Fibroblast of lung (primary cell): ENCODE measurements around the gene PABPN1L. TPM values are rescaled to one million over a fixed set of nuclear protein-coding genes. Genes with fewer than 3 reads are reported as not detected.

Experiments used
- DNase-seq, 2 donors: peaks; one replicate each; pipeline versions ENCODE4 v3.0.0 to v3.0.0-alpha.2; 2010; ENCODE audit warnings: low read depth in 2 of 2
- H2AFZ ChIP-seq: 2 replicates; pipeline ENCODE4 v1.5.1; 2012; ENCODE audit warnings: low read length, control low read depth, inconsistent platforms
- H3K27ac ChIP-seq: 2 replicates; pipeline ENCODE4 v1.5.1; 2011; ENCODE audit warnings: low read length, control low read depth; ENCODE audit not compliant: insufficient read depth
- H3K27me3 ChIP-seq: 2 replicates; pipeline ENCODE4 v1.5.1; 2011; ENCODE audit warnings: mild to moderate bottlenecking, low read length; ENCODE audit not compliant: control insufficient read depth, insufficient read depth
- H3K36me3 ChIP-seq: 2 replicates; pipeline ENCODE4 v1.5.1; 2011; ENCODE audit warnings: low read length; ENCODE audit not compliant: control insufficient read depth, insufficient read depth
- H3K4me1 ChIP-seq: 2 replicates; pipeline ENCODE4 v1.5.1; 2011; ENCODE audit warnings: low read length; ENCODE audit not compliant: control insufficient read depth, insufficient read depth; ENCODE audit errors: extremely low read depth
- H3K4me2 ChIP-seq: 2 replicates; pipeline ENCODE4 v1.5.1; 2011; ENCODE audit warnings: low read length, control low read depth; ENCODE audit not compliant: insufficient read depth; ENCODE audit errors: extremely low read depth
- H3K4me3 ChIP-seq, 4 experiments: fragments of 200-600 bp in 1 of 4; sonication (generic) in 1 of 4; replicated peaks in 1 of 4; 2 replicates each; pipeline ENCODE4 v1.5.1; 2011 to 2016; ENCODE audit warnings: low read length in 4 of 4, low read depth in 3 of 4, mild to moderate bottlenecking in 3 of 4, control low read depth in 2 of 4, inconsistent platforms in 1 of 4, mixed read lengths in 1 of 4; ENCODE audit not compliant: insufficient read depth in 1 of 4; ENCODE audit errors: control extremely low read depth in 1 of 4
- H3K79me2 ChIP-seq: 2 replicates; pipeline ENCODE4 v1.5.1; 2012; ENCODE audit warnings: mild to moderate bottlenecking, low read length, inconsistent platforms; ENCODE audit not compliant: control insufficient read depth, insufficient read depth
- H3K9ac ChIP-seq: 2 replicates; pipeline ENCODE4 v1.5.1; 2011; ENCODE audit warnings: mild to moderate bottlenecking, low read length, control low read depth; ENCODE audit not compliant: insufficient read depth
- H3K9me3 ChIP-seq: 2 replicates; pipeline ENCODE4 v1.5.1; 2012; ENCODE audit warnings: low read depth, low read length; ENCODE audit not compliant: control insufficient read depth, insufficient read depth
- H4K20me1 ChIP-seq: 2 replicates; pipeline ENCODE4 v1.5.1; 2011; ENCODE audit warnings: low read length; ENCODE audit not compliant: control insufficient read depth, insufficient read depth; ENCODE audit errors: extremely low read depth
- CTCF ChIP-seq, 2 donors: IDR thresholded peaks in 1 of 2; conservative IDR thresholded peaks in 1 of 2; 1 replicate in 1 of 2; 2 replicates in 1 of 2; pipeline ENCODE4 v1.5.1; 2011 to 2012; ENCODE audit warnings: low read length in 2 of 2, control low read depth in 1 of 2, inconsistent platforms in 1 of 2, low read depth in 1 of 2, mild to moderate bottlenecking in 1 of 2
- EZH2 ChIP-seq: IDR thresholded peaks from 2 replicates; pipeline ENCODE4 v1.5.1; 2012; ENCODE audit warnings: low read length, control low read depth, mild to moderate bottlenecking; ENCODE audit errors: missing control alignments
- polyA plus RNA-seq, 2 donors: library from polyadenylated mRNA; depleted of rRNA in 1 of 2; stranded (reverse) in 1 of 2; unstranded in 1 of 2; fragments of >200 nt; gene quantifications; 2 replicates each; pipeline ENCODE4 v1.2.1, GENCODE V29; 2011 to 2012; ENCODE audit warnings: missing spikeins in 1 of 2
- total RNA-seq: library from RNA; depleted of rRNA; stranded (reverse); fragments of >200 nt; gene quantifications from 2 replicates; pipeline ENCODE4 v1.2.1, GENCODE V29; 2014

Gene PABPN1L
- total and polyA plus RNA-seq, 2 donors (not counting 1 experiment from before 2014, with no cell fraction given), result not detected

DNA sequence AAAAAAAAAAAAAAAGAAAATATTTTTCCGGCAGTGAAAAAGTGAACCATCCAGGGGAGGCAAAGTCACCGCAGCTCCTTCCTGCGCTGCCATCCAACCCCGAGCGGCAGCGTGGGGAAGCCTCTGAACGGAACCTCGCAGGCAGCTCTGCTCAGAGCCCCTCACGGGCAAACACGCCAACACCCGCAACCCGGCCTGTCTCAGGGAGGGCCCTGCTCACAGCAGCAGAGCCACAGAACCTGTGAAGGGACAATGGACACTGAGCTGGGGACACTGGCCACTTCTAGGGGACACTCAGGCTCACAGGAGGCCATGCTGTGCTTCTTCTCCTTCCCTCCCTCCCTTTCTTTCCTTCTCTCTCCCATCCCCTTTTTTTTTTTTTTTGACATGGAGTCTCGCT lies 33.4 kb downstream of the PABPN1L start:
- TF ChIP-seq EZH2 (no peak), CTCF (conservative IDR thresholded peaks at IDR 0.05 in 1 of 2, IDR thresholded peaks at IDR 0.05 in 1 of 2; ENCODE audit: low read depth in 1 of 2, low read length in 2 of 2) (no peak)
- H3K27ac ChIP-seq, result no peak overlapping the region
- H3K4me3 ChIP-seq, result no peak overlapping the region
- no peaks in the 10 kb centered on the region for H3K4me1 ChIP-seq
- no peak overlapping the region for H3K4me2 ChIP-seq
- H3K36me3 ChIP-seq, result peaks cover 6% of the 10 kb centered on the region
- H3K9ac ChIP-seq, result no peak overlapping the region
- no peak for DNase-seq
- H4K20me1 ChIP-seq, result no peaks in the 10 kb centered on the region
- H3K27me3 ChIP-seq, result no peaks in the 10 kb centered on the region
- no peaks in the 10 kb centered on the region for H3K79me2 ChIP-seq
- H2AFZ ChIP-seq, result no peak overlapping the region
- no peaks in the 10 kb centered on the region for H3K9me3 ChIP-seq

DNA sequence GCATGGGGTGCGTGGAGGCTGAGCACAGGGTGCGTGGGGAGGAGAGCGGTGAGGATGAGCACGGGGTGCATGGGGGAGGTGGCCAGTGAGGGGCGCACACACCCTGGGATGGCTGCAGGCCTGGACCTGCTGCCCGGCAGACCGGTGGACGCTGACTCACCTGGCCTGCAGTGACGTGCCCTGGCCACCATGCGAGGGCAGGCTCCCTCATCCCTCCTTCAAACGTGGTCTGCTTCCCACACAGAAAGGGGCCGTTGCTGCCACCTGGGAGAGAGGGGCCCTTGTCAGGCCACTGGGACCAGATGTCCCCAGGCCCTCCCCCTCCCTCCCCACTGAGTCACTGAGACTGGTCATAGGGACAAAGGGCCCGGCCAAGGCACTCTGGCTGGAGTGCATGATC lies 34.6 kb downstream of the PABPN1L start:
- DNase-seq, result peak in 1 of 2 donors; percentile 13
- H3K9me3 ChIP-seq, result no peaks in the 10 kb centered on the region
- no peak overlapping the region for H3K4me2 ChIP-seq
- peaks cover 3% of the 10 kb centered on the region for H3K36me3 ChIP-seq
- no peak overlapping the region for H3K9ac ChIP-seq
- H4K20me1 ChIP-seq, result no peaks in the 10 kb centered on the region
- no peaks in the 10 kb centered on the region for H3K27me3 ChIP-seq
- TF ChIP-seq CTCF (conservative IDR thresholded peaks at IDR 0.05 in 1 of 2, IDR thresholded peaks at IDR 0.05 in 1 of 2; ENCODE audit: low read depth in 1 of 2, low read length in 2 of 2) (no peak), EZH2 (no peak)
- no peak overlapping the region for H3K27ac ChIP-seq
- no peaks in the 10 kb centered on the region for H3K79me2 ChIP-seq
- H3K4me1 ChIP-seq, result no peaks in the 10 kb centered on the region
- no peak overlapping the region for H3K4me3 ChIP-seq
- H2AFZ ChIP-seq, result no peak overlapping the region

DNA sequence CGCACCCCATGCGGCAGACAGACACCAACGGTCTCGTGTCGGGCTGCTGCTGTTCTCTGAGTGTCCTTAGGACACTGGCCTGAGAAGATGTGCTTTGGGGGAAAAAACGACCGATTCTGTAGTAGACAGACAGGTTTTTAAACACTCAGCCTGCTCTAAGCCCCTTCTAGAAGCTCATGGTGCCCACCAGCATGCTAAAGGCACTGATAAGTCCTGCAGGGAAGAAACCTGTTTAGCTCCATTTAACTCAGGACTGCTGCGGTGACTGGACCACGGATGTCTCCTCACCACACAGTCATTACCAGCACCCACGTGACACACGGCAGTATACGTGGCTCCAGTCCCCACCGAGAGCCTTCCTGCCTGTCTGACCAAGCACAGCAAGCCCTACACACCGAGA lies 35.7 kb downstream of the PABPN1L start:
- DNase-seq, result no peak
- H3K79me2 ChIP-seq, result no peaks in the 10 kb centered on the region
- peaks cover 1% of the 10 kb centered on the region for H3K36me3 ChIP-seq
- no peak overlapping the region for H2AFZ ChIP-seq
- no peaks in the 10 kb centered on the region for H3K27me3 ChIP-seq
- H3K27ac ChIP-seq, result no peak overlapping the region
- TF ChIP-seq CTCF (conservative IDR thresholded peaks at IDR 0.05 in 1 of 2, IDR thresholded peaks at IDR 0.05 in 1 of 2; ENCODE audit: low read depth in 1 of 2, low read length in 2 of 2) (no peak), EZH2 (no peak)
- H3K9me3 ChIP-seq, result no peaks in the 10 kb centered on the region
- no peak overlapping the region for H3K4me3 ChIP-seq
- H4K20me1 ChIP-seq, result no peaks in the 10 kb centered on the region
- no peaks in the 10 kb centered on the region for H3K4me1 ChIP-seq
- no peak overlapping the region for H3K9ac ChIP-seq
- H3K4me2 ChIP-seq, result no peak overlapping the region
